GM18867 (cell line): ENCODE data around the gene CPT2.

Experiments
- ATAC-seq: cut with Tn5 transposase; IDR thresholded peaks from one replicate; pipeline ENCODE4 v1.9.1; 2021; ENCODE audit warnings: mild to moderate bottlenecking, moderate library complexity; ENCODE audit not compliant: unreplicated experiment

Gene CPT2

GRCh38 chr1:53259932-53260331 is 63.3 kb downstream of the CPT2 start:
- peak; percentile 79 for ATAC-seq

GRCh38 chr1:53260631-53261247 is 64.1 kb downstream of the CPT2 start:
- no peak for ATAC-seq

DNA sequence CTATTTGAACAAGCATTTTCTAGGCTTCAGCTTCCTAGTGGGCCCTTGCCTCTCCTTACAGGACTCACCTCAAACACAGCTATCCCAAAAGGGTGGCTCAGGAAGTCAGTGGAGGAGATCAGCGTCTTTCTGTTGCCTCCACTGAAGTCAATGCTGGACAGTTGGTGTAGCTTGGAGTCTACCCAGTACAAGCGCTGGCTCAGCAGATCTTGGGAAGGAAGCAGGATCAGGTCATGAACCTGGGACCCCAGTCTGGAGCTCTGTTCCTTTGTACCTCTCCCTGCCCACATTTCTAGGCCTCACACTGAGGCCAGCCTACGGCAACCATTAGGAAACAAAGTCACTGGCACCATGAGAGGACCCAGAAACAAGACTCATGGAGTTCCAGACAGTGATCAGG is 65.4 kb downstream of the CPT2 start:
- no peak for ATAC-seq
